GM20000 (cell line): Measurements from ENCODE around the gene SLC26A1.

Experiments
- DNase-seq: peaks from one replicate; pipeline ENCODE4 v3.0.0; 2012; ENCODE audit warnings: low spot score
- CTCF ChIP-seq: IDR thresholded peaks from 2 replicates; pipeline ENCODE4 v1.5.1; 2012; ENCODE audit warnings: mild to moderate bottlenecking, control low read depth; ENCODE audit errors: extremely low read depth, missing control alignments

SLC26A1 gene

DNA sequence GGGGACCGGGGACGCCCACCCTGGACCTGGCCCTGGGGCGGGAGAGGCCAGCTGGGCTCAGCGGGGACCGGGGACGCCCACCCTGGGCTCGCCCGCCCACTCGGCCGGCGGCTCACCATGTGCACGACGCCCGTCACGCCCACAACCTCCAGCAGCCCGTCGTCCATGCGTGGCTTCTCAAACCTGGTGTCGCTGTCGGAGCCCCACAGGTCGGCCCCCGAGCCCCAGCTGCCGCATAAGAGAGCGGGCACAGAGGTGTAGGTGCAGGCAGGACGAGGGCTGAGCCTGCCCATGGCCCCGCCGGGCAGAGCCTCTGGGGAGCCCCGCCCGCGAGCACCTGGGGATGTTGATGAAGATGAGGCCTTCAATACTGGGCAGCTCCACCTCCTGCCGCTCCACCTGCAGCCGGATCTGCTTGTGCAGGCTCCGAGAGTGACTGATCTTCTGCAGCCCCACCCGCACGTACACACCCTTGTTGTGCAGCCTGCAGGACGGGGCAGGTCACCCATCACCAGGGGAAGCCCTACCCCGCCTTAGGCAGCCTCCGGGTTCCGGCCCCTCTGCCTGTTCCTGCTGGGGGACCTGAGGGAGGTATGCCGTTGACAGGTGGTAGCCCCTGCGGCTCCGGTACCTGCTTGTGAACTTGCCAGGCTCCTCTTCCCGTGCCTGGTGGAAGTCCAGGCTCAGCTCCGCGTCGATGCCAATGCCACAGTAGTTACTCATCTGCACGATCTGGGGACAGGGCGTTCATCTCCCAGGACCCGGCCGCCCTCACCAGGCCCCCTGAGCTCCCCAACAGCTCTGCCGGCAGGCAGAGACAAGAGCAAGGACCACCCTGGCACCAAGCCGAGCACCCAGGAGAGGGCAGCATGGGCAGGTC, 31.6 kb downstream of the SLC26A1 start:
- DNase-seq, result no peak
- no peak for TF ChIP-seq CTCF

DNA sequence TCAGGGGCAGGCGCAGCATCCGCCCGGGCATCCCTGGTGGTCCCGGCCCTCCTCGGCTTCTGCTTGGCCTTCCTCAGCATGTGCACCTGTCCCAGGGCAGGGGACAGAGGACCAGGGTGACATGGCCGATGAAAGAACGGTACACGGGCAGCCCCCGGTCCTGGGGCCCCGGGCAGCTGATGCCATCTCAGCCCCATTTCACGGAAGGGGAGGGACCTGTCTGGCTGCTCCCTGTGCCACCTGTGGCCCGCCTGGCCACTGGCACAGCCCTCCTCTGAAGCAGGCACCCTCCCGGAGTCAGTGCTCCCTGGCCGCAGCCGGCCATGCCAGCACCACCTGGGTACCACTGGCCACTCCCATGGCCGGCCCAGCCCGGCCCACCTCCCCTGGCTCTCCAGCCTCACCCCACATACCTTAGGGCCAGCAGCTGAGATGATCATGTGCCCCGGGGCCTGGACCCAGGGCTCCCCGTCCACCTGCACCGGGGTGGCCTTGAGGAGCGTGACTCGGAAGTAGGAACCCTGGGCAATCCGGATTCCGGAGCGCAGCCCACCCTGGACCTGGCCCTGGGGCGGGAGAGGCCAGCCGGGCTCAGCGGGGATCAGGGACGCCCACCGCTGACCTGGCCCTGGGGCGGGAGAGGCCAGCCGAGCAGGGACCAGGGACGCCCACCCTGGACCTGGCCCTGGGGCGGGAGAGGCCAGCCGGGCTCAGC, 32.4 kb downstream of the SLC26A1 start:
- no peak for DNase-seq
- no peak for TF ChIP-seq CTCF

DNA sequence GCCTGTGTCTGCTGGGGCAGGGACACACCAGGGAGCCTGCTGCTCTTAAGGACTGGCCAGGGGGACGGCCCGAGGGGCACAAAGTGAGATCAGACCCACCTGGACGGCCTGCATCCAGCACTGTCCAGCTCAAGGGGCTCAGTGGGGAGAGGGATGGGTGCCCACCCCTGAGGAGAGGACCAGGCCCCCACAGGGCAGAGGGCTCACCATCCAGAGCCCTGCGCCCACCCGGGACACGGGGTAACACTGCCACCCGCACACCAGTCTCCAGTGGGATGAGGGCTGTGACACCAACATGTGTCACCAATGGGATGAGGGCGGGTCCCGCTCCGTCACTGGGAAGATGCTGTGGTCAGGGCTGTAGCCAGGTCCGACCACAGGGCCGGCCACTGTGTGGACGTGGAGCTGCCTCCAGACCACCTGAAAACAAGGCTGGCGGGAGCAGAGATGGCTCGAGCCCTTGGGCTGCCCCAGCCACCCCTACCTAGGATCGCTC, 33.0 kb downstream of the SLC26A1 start:
- DNase-seq, result no peak
- no peak for TF ChIP-seq CTCF

DNA sequence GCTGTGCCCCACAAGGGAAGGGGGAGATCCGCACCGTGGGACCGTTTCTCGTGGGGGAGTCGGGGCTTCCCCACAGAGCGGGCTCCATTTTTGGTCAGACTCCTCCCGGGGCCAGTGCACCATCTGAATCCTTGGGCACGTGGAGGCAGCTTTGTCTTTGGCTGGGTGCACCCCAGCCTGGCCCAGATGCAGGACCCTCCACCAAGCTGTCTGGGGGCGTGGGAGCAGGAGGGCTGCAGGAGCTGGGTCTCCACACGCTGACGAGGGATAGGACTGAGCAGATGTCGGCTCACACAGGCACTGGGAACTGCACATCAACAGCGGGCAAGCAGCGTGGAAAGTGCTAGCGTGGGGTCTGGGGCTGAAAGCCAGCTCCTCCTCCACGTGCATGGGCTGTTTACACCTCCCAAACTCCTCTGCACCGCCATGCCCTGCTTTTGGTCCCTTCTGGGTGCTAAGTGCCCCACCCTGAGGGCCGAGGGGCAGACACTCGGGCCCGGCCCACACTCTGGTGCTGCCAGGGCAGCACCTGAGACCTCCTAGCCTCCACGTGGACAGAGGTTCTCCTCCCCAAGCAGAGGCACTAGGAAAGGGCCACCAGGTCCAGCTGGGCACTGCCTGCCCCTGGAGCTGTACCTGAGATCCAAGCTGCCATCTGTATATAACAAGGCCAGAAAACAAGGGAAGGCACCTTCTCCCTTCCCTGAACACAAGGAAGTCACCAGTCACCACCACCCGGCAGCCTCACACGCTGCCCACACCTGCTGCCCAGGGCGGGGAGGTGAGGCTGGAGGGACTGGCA, 33.7 kb downstream of the SLC26A1 start:
- no peak for DNase-seq

DNA sequence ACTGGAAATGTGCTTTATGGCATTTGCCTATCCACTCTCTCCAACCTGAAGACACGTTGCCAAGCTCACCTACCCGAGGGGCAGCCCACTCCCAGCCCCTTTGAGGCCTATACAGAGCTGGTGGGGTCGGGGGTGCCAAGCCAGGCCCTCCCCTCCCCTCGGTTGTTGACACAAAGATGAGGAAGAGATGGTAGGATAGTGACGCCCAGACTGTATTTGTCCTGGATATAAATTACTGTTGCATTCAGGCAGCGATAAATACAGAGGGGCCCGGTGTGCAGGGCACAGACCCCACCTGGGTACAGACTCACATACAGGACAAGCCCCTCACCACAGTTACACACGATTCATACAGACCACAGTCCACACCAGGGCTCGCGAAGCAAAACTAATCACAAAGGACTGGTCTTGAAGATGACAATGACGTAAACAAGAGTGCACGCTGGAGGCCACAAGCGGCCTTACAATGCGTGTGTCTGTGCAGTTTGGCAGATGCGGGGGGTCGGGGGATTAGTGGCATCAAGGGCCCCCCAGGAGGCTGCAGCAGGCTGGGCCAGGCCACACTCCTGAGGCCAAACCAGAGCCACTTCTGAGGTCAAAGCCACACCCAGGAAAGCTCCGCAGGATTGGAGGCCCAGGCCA, 34.4 kb downstream of the SLC26A1 start:
- no peak for DNase-seq
- TF ChIP-seq CTCF, result no peak

More for the DNA sequence above, 33.7 kb downstream of the SLC26A1 start:
- no peak for TF ChIP-seq CTCF

- DNase-seq, result no peak
- TF ChIP-seq CTCF, result no peak
These were observed 34.9 kb downstream of the SLC26A1 start for GRCh38 chr4:958314-958665.
